Measurements from ENCODE around the gene REEP1. TPM values are rescaled to one million over a fixed set of nuclear protein-coding genes. Genes with fewer than 3 reads are reported as not detected.
"Not testable (repeated sequence)": the region's sequence is repeated elsewhere in the genome, so short reads cannot be mapped to it uniquely, and the experiment has no call there.

REEP1 gene
- total RNA-seq, 1 experiment from 2014 or later = not detected

DNA sequence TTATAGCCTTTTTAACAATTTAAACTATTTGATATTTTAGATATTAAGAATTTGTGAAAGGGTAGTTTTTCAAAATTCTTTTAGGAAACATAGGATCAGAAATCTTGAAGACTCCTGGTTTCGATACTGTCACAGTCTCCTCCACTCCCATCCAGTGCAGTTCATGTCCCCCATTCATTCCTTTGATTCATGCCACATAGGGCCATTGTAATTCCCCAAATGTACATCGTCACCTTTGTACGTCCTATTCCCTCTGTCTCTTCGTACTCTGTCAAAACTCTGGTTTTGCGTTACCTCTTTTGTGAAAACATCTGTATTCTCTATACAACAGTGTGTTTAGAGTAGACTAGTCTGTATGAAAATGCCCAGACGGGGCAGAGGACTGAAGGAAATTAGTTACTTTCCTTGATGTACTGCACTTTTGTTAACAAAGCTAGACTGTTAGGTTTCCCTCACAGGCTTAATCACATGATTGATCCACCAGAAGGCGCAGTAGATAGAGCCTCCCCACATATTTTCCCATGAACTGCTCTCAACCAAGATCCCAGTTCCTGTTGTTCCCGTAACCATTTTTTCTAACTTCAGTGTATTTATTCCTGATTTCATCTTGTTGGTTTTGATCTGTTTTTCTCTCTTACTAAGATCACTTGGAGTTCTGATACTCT, 135.6 kb downstream of the REEP1 start:
- peaks cover 25% of the 10 kb centered on the region for H3K36me3 Mint-ChIP-seq (ENCODE audit: insufficient read depth, unreplicated experiment)
- ChIA-PET CTCF (interaction anchor here (0.6 to 1.8 kb wide), 3 partner anchors 20 to 244 kb away, joined by 4 to 12 read pairs (median 6); no protein-coding TSS in a partner anchor), POLR2A (interaction anchor here (0.7 to 9.4 kb wide), 8 partner anchors 14 to 304 kb away, joined by 3 to 118 read pairs (median 3); partner anchors contain the start of gene KDM3A)
- peaks cover 16% of the 10 kb centered on the region for H3K4me1 Mint-ChIP-seq (ENCODE audit: insufficient read depth, unreplicated experiment)
- H3K27me3 Mint-ChIP-seq (ENCODE audit: insufficient read depth, unreplicated experiment) = no peaks in the 10 kb centered on the region
- DNase-seq (ENCODE audit: unreplicated experiment) = no peak
- H3K27ac Mint-ChIP-seq (ENCODE audit: low read depth, unreplicated experiment) = no peak overlapping the region
- no peaks in the 10 kb centered on the region for H3K9me3 Mint-ChIP-seq (ENCODE audit: unreplicated experiment)
- intact Hi-C loops (cut with micrococcal nuclease) = no loop called here
- TF ChIP-seq, protein P1, sequence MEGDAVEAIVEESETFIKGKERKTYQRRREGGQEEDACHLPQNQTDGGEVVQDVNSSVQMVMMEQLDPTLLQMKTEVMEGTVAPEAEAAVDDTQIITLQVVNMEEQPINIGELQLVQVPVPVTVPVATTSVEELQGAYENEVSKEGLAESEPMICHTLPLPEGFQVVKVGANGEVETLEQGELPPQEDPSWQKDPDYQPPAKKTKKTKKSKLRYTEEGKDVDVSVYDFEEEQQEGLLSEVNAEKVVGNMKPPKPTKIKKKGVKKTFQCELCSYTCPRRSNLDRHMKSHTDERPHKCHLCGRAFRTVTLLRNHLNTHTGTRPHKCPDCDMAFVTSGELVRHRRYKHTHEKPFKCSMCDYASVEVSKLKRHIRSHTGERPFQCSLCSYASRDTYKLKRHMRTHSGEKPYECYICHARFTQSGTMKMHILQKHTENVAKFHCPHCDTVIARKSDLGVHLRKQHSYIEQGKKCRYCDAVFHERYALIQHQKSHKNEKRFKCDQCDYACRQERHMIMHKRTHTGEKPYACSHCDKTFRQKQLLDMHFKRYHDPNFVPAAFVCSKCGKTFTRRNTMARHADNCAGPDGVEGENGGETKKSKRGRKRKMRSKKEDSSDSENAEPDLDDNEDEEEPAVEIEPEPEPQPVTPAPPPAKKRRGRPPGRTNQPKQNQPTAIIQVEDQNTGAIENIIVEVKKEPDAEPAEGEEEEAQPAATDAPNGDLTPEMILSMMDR (IDR thresholded peaks at IDR 0.05; ENCODE audit: unreplicated experiment) = no peak
- H3K4me3 Mint-ChIP-seq (ENCODE audit: unreplicated experiment) = no peak overlapping the region
- BruUV-seq (replicated peaks) = no TSS peak

DNA sequence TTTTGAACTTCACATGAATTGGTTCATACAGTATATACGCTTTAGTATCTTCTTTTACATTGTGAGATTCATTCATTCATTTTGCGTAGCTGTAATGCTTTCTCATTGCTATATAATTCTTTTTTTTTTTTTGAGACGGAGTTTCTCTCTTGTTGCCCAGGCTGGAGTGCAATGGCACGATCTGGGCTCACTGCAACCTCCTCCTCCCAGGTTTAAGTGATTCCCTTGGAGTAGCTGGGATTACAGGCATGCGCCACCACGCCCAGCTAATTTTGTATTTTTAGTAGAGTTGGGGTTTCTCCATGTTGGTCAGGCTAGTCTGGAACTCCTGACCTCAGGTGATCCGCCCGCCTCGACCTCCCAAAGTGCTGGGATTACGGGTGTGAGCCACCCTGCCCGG, 136.9 kb downstream of the REEP1 start:
- BruUV-seq (replicated peaks); DNase-seq (ENCODE audit: unreplicated experiment); intact Hi-C loops (cut with micrococcal nuclease); H3K9me3 Mint-ChIP-seq (ENCODE audit: unreplicated experiment); H3K27me3 Mint-ChIP-seq (ENCODE audit: insufficient read depth, unreplicated experiment): not testable (repeated sequence)
- Mint-ChIP-seq H3K4me1 (ENCODE audit: insufficient read depth, unreplicated experiment) (peaks cover 16% of the 10 kb centered on the region), H3K4me3 (ENCODE audit: unreplicated experiment) (peak overlapping the region; percentile 83), H3K36me3 (ENCODE audit: insufficient read depth, unreplicated experiment) (peaks cover 23% of the 10 kb centered on the region), H3K27ac (ENCODE audit: low read depth, unreplicated experiment) (peak overlapping the region; percentile 90)
- ChIA-PET POLR2A (interaction anchor here (0.6 to 9.4 kb wide), 9 partner anchors 16 to 605 kb away, joined by 3 to 118 read pairs (median 4); partner anchors contain the start of genes KDM3A and RNF181), CTCF (interaction anchor here (0.6 to 1.5 kb wide), 3 partner anchors 21 to 373 kb away, joined by 3 to 12 read pairs (median 3); no protein-coding TSS in a partner anchor)

DNA sequence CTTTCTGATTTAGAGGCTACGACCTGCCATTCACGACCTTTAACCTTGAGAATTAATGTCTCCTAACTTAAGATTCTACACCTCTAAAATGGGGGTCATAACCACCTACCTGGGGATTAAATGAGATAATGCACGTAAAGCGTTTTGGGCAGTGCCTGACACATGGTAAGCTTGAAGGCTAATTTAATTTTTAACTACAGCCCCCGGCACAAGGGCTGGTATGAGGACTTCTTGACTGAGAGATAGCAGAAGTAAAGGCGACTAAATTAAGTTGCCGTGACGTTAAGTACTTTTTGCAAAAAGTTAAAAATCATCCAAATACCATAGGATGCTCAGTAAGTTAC, 137.6 kb downstream of the REEP1 start:
- intact Hi-C loops (cut with micrococcal nuclease) = no loop called here

DNA sequence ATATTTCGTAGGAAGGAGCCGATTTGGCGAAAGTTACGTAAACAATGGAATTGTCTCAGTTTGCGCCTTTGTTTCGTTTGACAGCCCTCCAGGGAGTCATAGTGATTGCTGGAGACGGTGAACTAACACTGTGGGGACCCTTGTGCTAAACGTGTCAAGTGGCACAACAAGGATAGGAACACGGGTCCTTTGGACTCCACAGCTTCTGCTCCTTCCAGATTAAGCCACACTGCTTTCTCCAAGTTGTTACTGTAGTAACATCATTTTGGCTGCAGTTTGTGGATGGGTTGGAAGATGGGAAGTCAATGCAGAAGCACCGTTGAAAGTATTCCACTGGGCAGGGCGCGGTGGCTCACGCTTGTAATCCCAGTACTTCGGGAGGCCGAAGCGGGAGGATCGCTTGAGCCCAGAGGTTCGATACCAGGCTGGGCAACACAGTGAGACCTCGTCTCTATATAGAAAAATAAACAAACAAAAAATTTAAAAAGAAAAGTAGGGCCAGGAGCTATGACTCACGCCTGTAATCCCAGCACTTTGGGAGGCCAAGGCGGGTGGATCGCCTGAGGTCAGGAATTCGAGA, 141.5 kb downstream of the REEP1 start:
- POLR2A ChIA-PET = interaction anchor here (0.8 to 9.4 kb wide), 16 partner anchors 11 to 584 kb away, joined by 3 to 118 read pairs (median 5); partner anchors contain the start of genes C2orf68, KDM3A, POLR1A and PTCD3
- TF ChIP-seq, protein P1 (IDR thresholded peaks at IDR 0.05; ENCODE audit: unreplicated experiment) = no peak
- DNase-seq (ENCODE audit: unreplicated experiment) = no peak
- Mint-ChIP-seq H3K36me3 (ENCODE audit: insufficient read depth, unreplicated experiment) (peaks cover 42% of the 10 kb centered on the region), H3K27ac (ENCODE audit: low read depth, unreplicated experiment) (peak overlapping the region; percentile 98), H3K27me3 (ENCODE audit: insufficient read depth, unreplicated experiment) (no peaks in the 10 kb centered on the region), H3K9me3 (ENCODE audit: unreplicated experiment) (no peaks in the 10 kb centered on the region), H3K4me3 (ENCODE audit: unreplicated experiment) (peak overlapping the region; percentile 95), H3K4me1 (ENCODE audit: insufficient read depth, unreplicated experiment) (peaks cover 13% of the 10 kb centered on the region)
- CTCF ChIA-PET = interaction anchor here (0.7 kb wide), 1 partner anchor 25 kb away, joined by 3 read pairs; no protein-coding TSS in a partner anchor
- intact Hi-C loops (cut with micrococcal nuclease) = no loop called here
- TSS peak; percentile 61 for BruUV-seq (replicated peaks)

More for the DNA sequence above, 137.6 kb downstream of the REEP1 start:
- CTCF ChIA-PET = interaction anchor here (0.6 kb wide), 2 partner anchors 13 to 49 kb away, joined by 3 read pairs; no protein-coding TSS in a partner anchor
- Mint-ChIP-seq H3K4me1 (ENCODE audit: insufficient read depth, unreplicated experiment) (peaks cover 16% of the 10 kb centered on the region), H3K36me3 (ENCODE audit: insufficient read depth, unreplicated experiment) (peaks cover 31% of the 10 kb centered on the region), H3K27me3 (ENCODE audit: insufficient read depth, unreplicated experiment) (no peaks in the 10 kb centered on the region), H3K27ac (ENCODE audit: low read depth, unreplicated experiment) (peak overlapping the region; percentile 90), H3K4me3 (ENCODE audit: unreplicated experiment) (peak overlapping the region; percentile 83), H3K9me3 (ENCODE audit: unreplicated experiment) (no peaks in the 10 kb centered on the region)
- POLR2A ChIA-PET = interaction anchor here (0.6 to 9.4 kb wide), 17 partner anchors 15 to 604 kb away, joined by 3 to 118 read pairs (median 3); partner anchors contain the start of genes KDM3A and RNF181
- no peak for DNase-seq (ENCODE audit: unreplicated experiment)
- TF ChIP-seq, protein P1 (IDR thresholded peaks at IDR 0.05; ENCODE audit: unreplicated experiment) = no peak
- BruUV-seq (replicated peaks) = no TSS peak

All from MCF 10A (cell line).